Activated naive CD4-positive, alpha-beta T cell treated with anti-CD3 and anti-CD28 coated beads for 36 hours (primary cell): ENCODE data around the gene MAPK8. TPM values are rescaled to one million over a fixed set of nuclear protein-coding genes. Genes with fewer than 3 reads are reported as not detected.
"Not testable (repeated sequence)": the region's sequence is repeated elsewhere in the genome, so short reads cannot be mapped to it uniquely, and the experiment has no call there.

Experiments used
- CTCF ChIA-PET: fragments of 350-600 bp; sonication (Branson Sonifier 250); formaldehyde crosslinking; loops from one replicate; lab custom pipeline; 2021; ENCODE audit warnings: antibody characterized with exemption; lab: Charles Lee
- DNase-seq: peaks from one replicate; pipeline ENCODE4 v3.0.0-alpha.2; 2020
- H3K27ac Mint-ChIP-seq: one replicate; pipeline ENCODE4 v1.8.0; 2021; ENCODE audit warnings: mild to moderate bottlenecking, mixed read lengths
- H3K27me3 Mint-ChIP-seq: one replicate; pipeline ENCODE4 v1.8.0; 2021; ENCODE audit warnings: low read depth, mixed read lengths
- H3K36me3 Mint-ChIP-seq: one replicate; pipeline ENCODE4 v1.8.0; 2021; ENCODE audit warnings: low read depth, mixed read lengths
- H3K4me1 Mint-ChIP-seq: one replicate; pipeline ENCODE4 v1.8.0; 2021; ENCODE audit warnings: low read depth, mixed read lengths
- H3K4me3 Mint-ChIP-seq: one replicate; pipeline ENCODE4 v1.8.0; 2021; ENCODE audit warnings: mild to moderate bottlenecking, moderate library complexity, mixed read lengths
- H3K9me3 Mint-ChIP-seq: one replicate; pipeline ENCODE4 v1.8.0; 2021; ENCODE audit warnings: mixed read lengths
- intact Hi-C: fragments of 100-400 bp; cut with micrococcal nuclease; formaldehyde crosslinking; loops from one replicate; pipeline ENCODE4 v1.15.1; 2023
- total RNA-seq, 2 experiments: library from RNA; stranded (reverse); gene quantifications; one replicate each; pipeline ENCODE4 v1.2.3, GENCODE V29; 2021

The MAPK8 gene
- total RNA-seq, 2 experiments from 2014 or later = 29.7 to 36.2 TPM

DNA sequence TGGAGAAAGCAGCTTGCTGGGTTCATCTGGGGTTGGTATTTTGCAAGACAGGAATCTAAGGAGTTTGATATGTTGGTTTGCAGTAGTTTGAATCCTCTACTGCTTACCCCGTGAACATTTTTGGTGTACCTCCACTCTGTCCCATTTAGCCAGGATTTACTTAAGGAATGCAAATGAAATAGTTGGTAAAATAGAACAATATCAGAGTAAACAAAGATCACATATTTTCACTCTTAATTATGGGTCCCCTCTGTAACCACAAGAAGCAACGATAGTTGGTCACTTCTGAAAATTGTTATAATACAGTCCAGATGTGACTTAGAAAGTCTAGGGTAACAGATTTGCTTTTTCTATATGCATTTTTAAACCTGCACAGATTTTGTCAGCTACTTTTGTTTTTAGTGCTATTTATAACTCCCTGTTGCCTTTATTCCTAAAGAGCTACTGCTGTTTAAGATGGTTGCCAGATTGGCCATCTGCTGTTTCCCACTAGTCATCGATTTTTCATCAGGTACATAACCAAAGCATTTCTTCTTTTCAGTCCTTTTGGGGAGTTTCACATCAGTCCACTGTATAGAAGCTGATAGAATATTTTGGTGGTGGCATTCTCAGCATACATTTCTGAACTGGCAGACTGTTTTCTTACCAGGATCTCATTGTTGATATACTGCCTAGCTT lies 37.6 kb downstream of the MAPK8 start:
- H3K27me3 Mint-ChIP-seq = no peaks in the 10 kb centered on the region
- H3K9me3 Mint-ChIP-seq = peaks cover 22% of the 10 kb centered on the region
- intact Hi-C loops = no loop called here
- no peak overlapping the region for H3K4me3 Mint-ChIP-seq
- CTCF ChIA-PET = interaction anchor here (1.6 kb wide), 1 partner anchor 20 kb away, joined by 5 read pairs; no protein-coding TSS in a partner anchor
- no peak for DNase-seq
- H3K4me1 Mint-ChIP-seq = peaks cover 15% of the 10 kb centered on the region
- H3K27ac Mint-ChIP-seq = no peak overlapping the region
- peaks cover 42% of the 10 kb centered on the region for H3K36me3 Mint-ChIP-seq

GRCh38 chr10:48346248-48346647 lies 39.8 kb downstream of the MAPK8 start:
- CTCF ChIA-PET, DNase-seq, H3K27me3 Mint-ChIP-seq, H3K27ac Mint-ChIP-seq, intact Hi-C loops, H3K4me3 Mint-ChIP-seq, H3K4me1 Mint-ChIP-seq: not testable (repeated sequence)
- Mint-ChIP-seq H3K9me3 (peaks cover 31% of the 10 kb centered on the region), H3K36me3 (peaks cover 54% of the 10 kb centered on the region)

DNA sequence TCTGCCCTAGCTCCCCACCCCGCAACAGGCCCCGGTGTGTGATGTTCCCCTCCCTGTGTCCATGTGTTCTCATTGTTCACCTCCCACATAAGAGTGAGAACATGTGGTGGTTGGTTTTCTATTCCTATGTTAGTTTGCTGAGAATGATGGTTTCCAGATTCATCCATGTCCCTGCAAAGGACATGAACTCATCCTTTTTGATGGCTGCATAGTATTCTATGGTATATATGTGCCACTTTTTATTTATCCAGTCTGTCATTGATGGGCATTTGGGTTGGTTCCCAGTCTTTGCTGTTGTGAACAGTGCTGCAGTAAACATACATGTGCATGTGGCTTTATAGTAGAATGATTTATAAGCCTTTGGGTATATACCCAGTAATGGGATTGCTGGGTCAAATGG lies 41.1 kb downstream of the MAPK8 start:
- Mint-ChIP-seq H3K9me3 (peaks cover 31% of the 10 kb centered on the region), H3K36me3 (peaks cover 48% of the 10 kb centered on the region)
- intact Hi-C loops = not testable (repeated sequence)

GRCh38 chr10:48347943-48348342 lies 41.5 kb downstream of the MAPK8 start:
- Mint-ChIP-seq H3K9me3 (peaks cover 33% of the 10 kb centered on the region), H3K36me3 (peaks cover 46% of the 10 kb centered on the region)
- H3K4me1 Mint-ChIP-seq, H3K4me3 Mint-ChIP-seq, DNase-seq, H3K27ac Mint-ChIP-seq, intact Hi-C loops, H3K27me3 Mint-ChIP-seq, CTCF ChIA-PET: not testable (repeated sequence)

More for the DNA sequence above, 41.1 kb downstream of the MAPK8 start:
- H3K4me1 Mint-ChIP-seq, H3K27ac Mint-ChIP-seq, H3K4me3 Mint-ChIP-seq, CTCF ChIA-PET, H3K27me3 Mint-ChIP-seq, DNase-seq: not testable (repeated sequence)

DNA sequence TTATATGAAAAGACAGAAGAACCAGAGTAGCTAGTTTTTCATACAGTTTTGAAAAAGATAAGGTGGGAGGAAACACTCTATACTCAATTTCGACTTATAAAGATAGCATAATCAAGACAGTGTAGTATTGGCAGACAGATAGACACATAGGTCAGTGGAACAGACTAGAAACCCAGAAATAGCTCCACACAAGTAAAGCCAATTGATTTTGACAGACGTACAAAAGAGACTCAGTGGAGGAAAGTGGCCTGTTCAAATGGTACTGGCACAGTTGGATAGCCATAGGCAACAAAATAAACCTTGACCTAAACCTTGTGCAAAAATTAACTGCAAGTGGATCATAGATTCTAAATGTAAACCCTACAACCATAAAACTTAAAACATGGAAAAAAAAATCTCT lies 46.8 kb downstream of the MAPK8 start:
- intact Hi-C loops = no loop called here
- Mint-ChIP-seq H3K27me3 (no peaks in the 10 kb centered on the region), H3K27ac (no peak overlapping the region), H3K36me3 (peaks cover 24% of the 10 kb centered on the region), H3K4me1 (peaks cover 10% of the 10 kb centered on the region), H3K9me3 (peaks cover 38% of the 10 kb centered on the region), H3K4me3 (no peak overlapping the region)
- no peak for DNase-seq
- CTCF ChIA-PET = no interaction called here

DNA sequence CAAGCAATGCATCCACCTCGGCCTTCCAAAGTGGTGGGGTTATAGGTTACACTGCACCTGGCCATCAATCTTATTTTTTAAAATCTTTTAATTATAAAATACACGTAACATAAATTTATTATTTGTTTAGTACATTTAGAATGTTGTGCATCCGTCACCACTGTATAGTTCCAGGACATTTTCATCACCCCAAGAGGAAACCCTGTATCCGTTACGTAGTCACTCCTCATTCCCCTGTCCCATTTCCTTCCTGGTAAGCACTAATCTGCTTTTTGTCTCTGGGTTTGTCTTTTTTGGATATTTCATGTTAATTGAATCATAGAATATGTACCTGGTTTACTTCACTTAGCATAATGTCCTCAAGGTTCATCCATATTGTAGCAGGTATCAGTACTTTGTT lies 51.2 kb downstream of the MAPK8 start:
- H3K4me1 Mint-ChIP-seq = peaks cover 16% of the 10 kb centered on the region
- no peak overlapping the region for H3K4me3 Mint-ChIP-seq
- CTCF ChIA-PET = interaction anchor here (0.9 kb wide), 1 partner anchor 299 kb away, joined by 3 read pairs; no protein-coding TSS in a partner anchor
- H3K27ac Mint-ChIP-seq = no peak overlapping the region
- peaks cover 5% of the 10 kb centered on the region for H3K36me3 Mint-ChIP-seq
- no peaks in the 10 kb centered on the region for H3K27me3 Mint-ChIP-seq
- peaks cover 21% of the 10 kb centered on the region for H3K9me3 Mint-ChIP-seq
- DNase-seq = no peak
- intact Hi-C loops = no loop called here

- CTCF ChIA-PET = interaction anchor here (0.9 kb wide), 1 partner anchor 298 kb away, joined by 3 read pairs; no protein-coding TSS in a partner anchor
- Mint-ChIP-seq H3K27me3 (no peaks in the 10 kb centered on the region), H3K9me3 (peaks cover 17% of the 10 kb centered on the region), H3K4me1 (peaks cover 16% of the 10 kb centered on the region), H3K4me3 (no peak overlapping the region), H3K36me3 (peaks cover 5% of the 10 kb centered on the region), H3K27ac (no peak overlapping the region)
- no peak for DNase-seq
- intact Hi-C loops = no loop called here
These were observed 51.7 kb downstream of the MAPK8 start for GRCh38 chr10:48358162-48358561.

- no peak for DNase-seq
- Mint-ChIP-seq H3K36me3 (peaks cover 5% of the 10 kb centered on the region), H3K27ac (no peak overlapping the region)
These were observed 52.4 kb downstream of the MAPK8 start for GRCh38 chr10:48358838-48359237.

DNA sequence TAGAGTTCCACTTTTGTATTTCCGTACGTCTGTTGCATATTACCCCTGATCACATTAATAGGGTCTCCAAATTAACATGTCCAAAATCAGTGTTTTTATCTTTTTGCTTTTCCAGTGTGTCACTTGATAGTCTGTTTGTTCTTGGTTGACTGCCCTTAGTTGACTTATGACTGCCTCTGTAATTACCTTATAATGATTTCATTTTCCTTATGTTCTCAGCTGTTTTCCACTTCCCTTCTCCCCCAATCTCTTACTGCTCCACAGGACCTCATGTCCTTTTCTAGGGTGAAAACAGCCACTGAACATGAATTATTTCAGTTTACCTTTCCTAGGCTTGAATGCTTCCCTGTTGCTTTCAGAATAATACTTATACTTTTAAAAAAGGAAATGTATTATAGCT lies 54.7 kb downstream of the MAPK8 start:
- no peaks in the 10 kb centered on the region for H3K27me3 Mint-ChIP-seq
- no peak overlapping the region for H3K27ac Mint-ChIP-seq

More at GRCh38 chr10:48358838-48359237, 52.4 kb downstream of the MAPK8 start:
- no peaks in the 10 kb centered on the region for H3K27me3 Mint-ChIP-seq
- intact Hi-C loops = no loop called here
- peaks cover 14% of the 10 kb centered on the region for H3K9me3 Mint-ChIP-seq
- H3K4me3 Mint-ChIP-seq = no peak overlapping the region
- CTCF ChIA-PET = interaction anchor here (1.4 kb wide), 1 partner anchor 297 kb away, joined by 6 read pairs; no protein-coding TSS in a partner anchor
- H3K4me1 Mint-ChIP-seq = peaks cover 19% of the 10 kb centered on the region

DNA sequence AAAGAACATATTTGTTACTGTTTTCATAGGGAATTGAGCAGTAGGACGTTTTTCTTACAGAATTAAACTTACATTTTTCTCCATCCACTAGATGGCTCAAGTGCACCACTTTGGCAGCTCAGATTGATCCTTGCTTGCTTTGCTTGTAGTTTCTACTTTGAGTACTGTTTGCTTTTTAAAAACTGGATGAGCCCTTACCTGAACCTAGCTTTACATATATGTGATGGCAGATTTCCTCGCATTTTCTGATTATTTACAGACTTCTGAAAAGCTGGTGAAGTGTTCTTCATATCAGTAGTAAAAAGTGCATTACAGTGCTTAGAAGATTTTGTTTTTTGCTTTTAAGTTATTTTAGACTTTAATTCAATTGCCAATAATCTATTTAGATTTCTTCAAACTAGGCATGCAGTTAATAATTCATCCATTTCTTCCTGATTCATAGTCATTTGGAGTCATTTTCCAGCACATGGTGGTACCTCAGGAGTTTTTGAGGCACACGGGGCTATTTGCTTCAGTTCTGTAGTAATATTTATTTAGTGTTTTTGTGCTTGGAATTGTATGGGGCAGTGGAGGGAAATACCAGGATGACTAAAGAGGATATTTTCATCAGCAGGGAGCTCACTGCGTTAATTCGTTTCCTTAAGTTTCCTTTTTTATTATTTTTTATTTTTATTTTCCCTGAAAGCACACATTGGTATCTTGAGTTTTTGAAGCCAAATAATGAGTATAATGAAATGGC lies 57.3 kb downstream of the MAPK8 start:
- Mint-ChIP-seq H3K4me1 (peaks cover 12% of the 10 kb centered on the region), H3K4me3 (no peak overlapping the region), H3K27me3 (no peaks in the 10 kb centered on the region), H3K36me3 (no peaks in the 10 kb centered on the region), H3K27ac (no peak overlapping the region), H3K9me3 (no peaks in the 10 kb centered on the region)
- intact Hi-C loops = loop anchor here (1.0 to 10.0 kb wide), 8 partner anchors 25 to 293 kb away; partner anchors contain the start of gene MAPK8
- peak; percentile 58 for DNase-seq
- CTCF ChIA-PET = interaction anchor here (0.6 to 4.6 kb wide), 13 partner anchors 9 to 293 kb away, joined by 3 to 47 read pairs (median 3); no protein-coding TSS in a partner anchor

More for the DNA sequence above, 54.7 kb downstream of the MAPK8 start:
- Mint-ChIP-seq H3K36me3 (peaks cover 5% of the 10 kb centered on the region), H3K4me3 (no peak overlapping the region), H3K4me1 (peaks cover 24% of the 10 kb centered on the region), H3K9me3 (peaks cover 6% of the 10 kb centered on the region)
- intact Hi-C loops = loop anchor here (10.0 kb wide), 1 partner anchor 146 kb away; no protein-coding TSS in a partner anchor
- DNase-seq = no peak
- CTCF ChIA-PET = interaction anchor here (1.0 to 4.6 kb wide), 2 partner anchors 164 to 296 kb away, joined by 3 to 47 read pairs; no protein-coding TSS in a partner anchor

DNA sequence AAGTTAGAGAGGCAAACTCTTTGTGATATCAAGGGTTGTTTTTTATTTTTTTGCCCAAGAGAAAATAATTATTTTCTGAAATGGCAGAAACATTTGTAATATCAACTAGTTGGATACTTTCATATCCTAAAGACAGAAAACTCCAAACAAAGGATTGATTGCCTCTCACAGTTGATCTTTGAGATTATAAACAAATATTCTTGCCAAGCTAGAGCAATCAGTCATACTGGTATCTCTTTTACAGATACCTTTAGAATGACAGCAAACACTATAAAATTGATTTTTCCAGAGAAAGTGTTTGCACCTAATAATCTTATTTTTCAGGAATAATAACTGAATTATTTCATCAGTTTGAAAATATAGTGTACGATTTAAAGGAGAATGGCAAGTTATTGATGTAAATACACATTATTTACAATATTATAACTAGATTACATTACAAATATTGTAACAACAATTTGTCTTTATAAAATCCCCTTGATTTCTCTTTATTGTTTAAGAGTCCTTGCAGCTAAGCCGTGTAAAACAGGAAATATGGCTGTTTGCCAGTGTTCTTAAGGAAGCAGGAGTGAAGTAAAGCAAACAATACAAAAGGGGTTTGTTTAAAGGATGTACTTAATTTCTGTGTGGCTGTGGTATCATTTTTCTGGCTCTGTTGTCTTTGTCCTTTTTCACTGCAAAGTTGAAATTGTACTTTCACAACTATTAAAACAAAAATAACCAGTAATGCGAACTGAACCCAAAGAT lies 58.4 kb downstream of the MAPK8 start:
- CTCF ChIA-PET = interaction anchor here (0.6 to 4.6 kb wide), 7 partner anchors 21 to 292 kb away, joined by 3 to 47 read pairs (median 5); no protein-coding TSS in a partner anchor
- intact Hi-C loops = loop anchor here (10.0 kb wide), 1 partner anchor 150 kb away; no protein-coding TSS in a partner anchor
- DNase-seq = no peak
- H3K36me3 Mint-ChIP-seq = no peaks in the 10 kb centered on the region
- H3K27ac Mint-ChIP-seq = no peak overlapping the region
- peaks cover 11% of the 10 kb centered on the region for H3K4me1 Mint-ChIP-seq
- no peak overlapping the region for H3K4me3 Mint-ChIP-seq
- H3K9me3 Mint-ChIP-seq = no peaks in the 10 kb centered on the region
- H3K27me3 Mint-ChIP-seq = no peaks in the 10 kb centered on the region
